ENCODE measurements around the gene TP53I11.

TP53I11 gene

DNA sequence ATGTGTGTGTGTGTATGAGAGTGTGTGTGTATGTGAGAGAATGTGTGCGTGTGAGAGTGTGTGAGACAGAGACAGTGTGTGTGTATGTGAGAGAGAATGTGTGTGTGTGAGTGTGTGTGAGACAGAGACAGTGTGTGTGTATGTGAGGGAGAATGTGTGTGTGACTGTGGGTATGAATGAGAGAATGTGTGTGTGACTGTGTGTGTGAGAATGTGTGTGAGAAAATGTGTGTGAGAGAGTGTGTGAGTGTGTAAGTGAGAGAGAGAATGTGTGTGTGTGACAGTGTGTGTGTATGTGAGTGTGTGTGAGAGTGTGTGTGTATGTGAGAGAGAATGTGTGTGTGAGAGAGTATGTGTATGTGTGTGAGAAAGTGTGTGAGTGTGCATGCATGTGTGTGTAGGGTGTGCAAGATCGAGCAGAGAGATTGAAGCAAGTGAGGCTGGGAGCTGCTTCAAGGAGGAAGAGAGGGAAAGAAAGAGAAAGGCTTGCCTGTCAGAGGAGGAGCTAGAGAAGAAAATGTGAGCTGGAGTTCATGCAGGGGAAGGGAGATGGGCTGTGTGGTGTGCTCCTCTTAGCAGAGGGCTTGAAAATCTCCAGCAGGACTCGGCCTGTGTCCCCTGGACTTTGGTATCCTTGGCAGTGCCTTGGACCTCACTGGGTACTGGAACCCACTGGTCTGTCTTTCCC is 27.7 kb upstream of the TP53I11 start:
- no peak for DNase-seq

DNA sequence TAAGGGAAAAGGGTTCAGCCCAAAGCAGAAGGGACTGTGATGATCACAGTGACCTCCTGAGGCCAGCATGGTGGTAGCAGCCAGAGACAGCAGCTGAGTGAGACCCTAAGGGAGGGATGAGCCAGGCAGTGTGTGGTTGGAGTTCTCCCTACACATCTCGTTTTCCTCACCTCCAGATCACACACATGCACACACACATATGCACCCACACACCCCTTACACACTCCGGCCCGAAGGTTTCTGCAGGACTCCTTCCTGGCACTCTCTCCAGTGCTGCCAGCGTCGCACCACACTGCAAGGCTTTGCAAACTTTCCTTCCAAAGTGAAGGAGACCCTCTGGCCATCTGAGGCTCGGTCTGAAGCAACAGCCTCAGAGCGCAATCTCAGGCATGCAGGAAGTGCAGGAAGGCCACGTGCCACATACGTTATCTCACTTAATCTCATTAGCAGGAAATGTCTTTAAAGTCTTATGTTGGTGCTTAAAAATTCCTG is 26.9 kb upstream of the TP53I11 start:
- peak; percentile 64 for DNase-seq

- DNase-seq = no peak
These were observed 25.9 kb upstream of the TP53I11 start for GRCh38 chr11:44976576-44976975.

GRCh38 chr11:44974402-44975000 is 23.8 kb upstream of the TP53I11 start:
- no peak for DNase-seq

DNA sequence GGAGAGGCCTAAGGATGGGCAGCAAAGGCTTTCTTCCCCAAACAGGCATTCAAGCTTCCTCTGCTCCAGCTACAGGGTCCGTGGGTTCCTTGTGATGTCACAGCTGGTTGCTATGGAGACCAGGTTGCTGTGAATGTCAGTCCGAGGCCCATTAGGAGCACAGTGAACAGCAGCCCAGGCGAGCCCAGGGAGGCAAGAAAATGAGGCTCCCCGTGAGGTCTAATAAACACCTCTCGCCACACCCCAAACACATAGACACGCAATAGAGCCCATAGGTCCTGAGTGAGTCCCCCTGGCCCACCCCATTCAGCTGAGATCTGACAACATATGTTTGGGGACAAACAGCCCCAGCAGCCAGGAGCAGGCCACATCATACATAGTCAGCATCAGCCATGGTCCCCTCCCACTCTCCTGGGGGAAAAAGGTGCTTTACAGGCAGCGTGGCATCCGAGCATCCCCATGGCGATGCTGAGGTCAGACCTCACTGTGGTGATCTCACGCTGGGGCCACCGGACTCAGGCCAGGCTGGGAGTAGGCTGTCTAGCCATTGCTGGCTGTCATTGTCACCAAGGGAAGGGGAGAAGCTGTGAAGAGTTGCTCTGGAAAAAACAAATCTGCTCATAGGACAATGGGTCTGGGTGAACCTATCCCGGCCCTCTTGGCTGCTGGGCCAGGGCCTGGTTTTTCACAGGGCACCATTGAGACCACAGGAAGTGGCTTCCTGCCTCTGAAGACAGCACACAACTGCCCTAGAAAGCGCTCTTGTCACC is 23.1 kb upstream of the TP53I11 start:
- no peak for DNase-seq

DNA sequence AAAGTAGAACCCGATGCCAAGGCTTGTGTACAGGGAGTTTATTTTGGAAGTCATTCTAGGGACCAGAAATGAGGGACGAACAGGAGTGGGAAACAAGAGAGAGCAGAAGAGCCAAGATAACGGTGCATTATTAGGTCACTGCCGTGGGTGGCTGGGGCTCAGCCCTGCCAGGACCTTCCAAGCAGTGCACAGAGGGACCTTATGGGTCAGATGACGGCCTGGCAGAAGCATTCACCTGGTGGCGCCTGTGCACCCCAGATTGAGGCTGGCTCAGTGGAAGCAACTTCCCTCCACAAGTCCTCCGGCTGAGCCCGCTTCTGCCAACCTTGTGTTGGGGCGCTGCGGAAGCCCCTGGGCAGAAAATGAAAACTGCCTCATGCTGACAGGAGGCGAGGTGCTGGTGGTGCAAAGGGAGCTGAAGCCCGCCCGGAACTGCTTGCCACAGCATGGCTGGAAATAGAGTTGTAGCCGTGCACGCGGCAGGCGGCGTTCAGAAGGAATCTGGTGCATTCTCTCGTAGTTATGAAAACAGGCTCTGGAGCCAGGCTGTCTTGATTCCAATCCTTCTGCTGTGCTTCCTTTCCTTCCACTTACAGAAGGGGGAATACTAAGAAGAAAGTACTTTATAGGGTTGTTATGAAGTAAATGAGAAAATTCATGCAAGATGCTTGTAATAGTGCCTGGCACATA is 22.2 kb upstream of the TP53I11 start:
- no peak for DNase-seq

DNA sequence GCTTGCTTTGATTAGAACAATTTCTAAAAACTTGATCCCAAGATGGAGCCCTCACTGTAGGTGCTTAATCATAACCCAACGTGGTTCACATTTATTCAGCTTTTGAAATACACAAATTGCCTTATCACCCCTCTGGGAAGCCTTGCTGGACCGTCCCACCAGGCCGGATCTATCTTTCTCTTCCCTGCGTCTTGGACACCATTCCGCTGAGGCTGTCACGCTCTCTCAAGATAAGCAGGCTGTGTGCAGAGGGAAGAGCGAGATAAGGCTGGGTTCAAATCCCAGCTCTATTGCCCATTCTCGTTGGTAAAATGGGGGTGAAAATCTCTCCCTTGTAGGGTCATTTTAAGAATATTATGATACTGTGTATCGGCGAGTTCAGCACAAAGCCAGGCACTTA is 20.5 kb upstream of the TP53I11 start:
- no peak for DNase-seq

- no peak for DNase-seq
These were observed 19.6 kb upstream of the TP53I11 start for GRCh38 chr11:44970293-44970692.

- DNase-seq = no peak
These were observed 19.1 kb upstream of the TP53I11 start for GRCh38 chr11:44969651-44970252.

DNA sequence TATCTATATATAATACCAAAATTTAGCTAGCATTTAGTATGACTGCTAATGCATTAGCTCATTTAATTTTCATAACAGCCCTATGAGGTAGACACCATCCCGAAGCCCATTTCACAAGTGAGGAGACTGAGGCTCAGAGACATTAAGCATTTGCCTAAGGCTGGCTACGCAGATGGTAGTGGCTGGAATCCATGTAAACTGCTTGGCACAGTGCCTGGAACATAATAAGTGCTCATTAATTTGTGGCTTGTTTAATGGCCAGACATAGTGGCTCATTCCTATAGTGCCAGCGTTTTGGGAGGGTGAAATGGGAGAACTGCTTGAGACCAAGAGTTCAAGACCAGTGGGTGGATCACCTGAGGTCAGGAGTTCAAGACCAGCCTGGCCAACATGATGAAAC is 17.8 kb upstream of the TP53I11 start:
- no peak for DNase-seq

- DNase-seq = no peak
These were observed 17.3 kb upstream of the TP53I11 start for GRCh38 chr11:44967930-44968496.

- DNase-seq = no peak
These were observed 16.0 kb upstream of the TP53I11 start for GRCh38 chr11:44966694-44967093.

GRCh38 chr11:44964526-44965209 is 14.0 kb upstream of the TP53I11 start:
- no peak for DNase-seq

DNA sequence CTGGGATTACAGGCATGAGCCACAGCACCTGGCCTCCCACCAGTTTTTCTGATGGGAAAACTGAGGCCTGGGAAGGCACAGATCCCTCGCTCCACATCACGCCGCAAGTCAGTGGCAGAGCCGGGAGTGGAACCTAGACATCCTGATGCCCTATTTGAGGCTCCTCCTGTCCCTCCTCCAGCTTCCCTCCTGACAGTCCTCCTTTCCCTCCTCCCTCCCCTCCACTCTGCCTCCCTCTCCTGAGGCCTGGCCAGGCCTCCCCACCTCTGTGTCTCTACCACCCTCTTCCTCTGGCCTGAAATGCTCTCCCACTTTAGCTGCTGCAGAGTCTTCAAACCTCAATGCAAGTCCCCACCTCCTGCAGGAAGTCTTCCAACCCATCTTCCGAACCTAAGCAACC is 13.3 kb upstream of the TP53I11 start:
- DNase-seq = no peak

- no peak for DNase-seq
These were observed 12.5 kb upstream of the TP53I11 start for GRCh38 chr11:44963136-44963535.

GRCh38 chr11:44962464-44962863 is 11.8 kb upstream of the TP53I11 start:
- no peak for DNase-seq

GRCh38 chr11:44960200-44960845 is 9.6 kb upstream of the TP53I11 start:
- no peak for DNase-seq

DNA sequence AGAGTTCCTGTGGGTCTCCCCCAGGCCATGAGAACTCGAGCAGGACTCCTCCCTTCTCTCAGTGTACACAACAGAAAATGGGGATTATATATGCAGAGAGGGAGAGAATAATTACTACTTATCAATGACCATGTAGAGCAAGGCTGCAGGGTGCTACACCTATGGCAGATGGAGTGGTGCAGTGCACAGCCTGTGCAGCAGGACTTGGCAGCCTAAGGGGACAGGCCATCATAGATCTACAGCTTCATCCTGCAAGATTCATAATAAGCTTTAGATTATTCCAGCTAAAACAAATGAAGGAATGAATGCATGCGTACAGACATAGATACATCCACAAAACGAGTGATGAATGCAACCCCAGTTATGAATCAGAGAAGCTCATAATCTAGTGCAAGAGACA is 8.4 kb upstream of the TP53I11 start:
- DNase-seq = no peak

DNA sequence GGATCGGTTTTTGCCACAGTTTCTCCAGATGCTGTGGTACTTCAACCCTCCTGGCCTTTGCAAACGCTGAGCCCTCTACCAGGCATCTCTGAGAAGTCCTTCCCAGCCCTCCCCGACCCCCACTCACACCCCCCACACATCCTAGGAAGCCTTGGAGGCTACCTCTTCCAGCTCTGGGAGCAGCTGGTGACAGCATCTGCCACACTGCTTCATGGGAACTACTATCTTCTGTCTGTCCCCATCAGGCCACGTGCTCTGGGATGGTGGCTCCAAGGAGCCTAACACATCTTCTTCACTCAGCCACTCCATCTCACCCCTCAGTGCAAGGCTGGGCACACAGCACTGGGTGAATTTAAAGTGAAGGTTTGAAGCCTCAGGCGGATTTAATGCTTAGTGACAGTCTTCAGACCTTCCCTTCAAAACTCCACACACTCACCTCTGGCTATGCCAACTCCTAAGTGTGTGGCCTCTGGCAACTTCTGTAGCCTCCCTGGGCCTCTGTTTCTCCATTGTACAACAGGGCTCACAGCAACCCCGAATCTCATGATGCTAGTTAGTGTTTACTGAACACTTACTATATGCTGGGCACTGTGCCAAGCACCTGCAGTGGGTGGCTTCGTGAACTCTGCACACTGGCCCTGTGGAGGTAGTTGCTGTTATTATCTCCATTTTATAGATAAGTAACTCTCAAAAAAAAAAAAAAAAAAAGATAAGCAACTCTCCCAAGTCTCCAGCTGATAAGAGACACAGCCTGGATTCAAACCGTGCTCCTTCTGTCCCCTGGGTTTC is 7.3 kb upstream of the TP53I11 start:
- DNase-seq = no peak

DNA sequence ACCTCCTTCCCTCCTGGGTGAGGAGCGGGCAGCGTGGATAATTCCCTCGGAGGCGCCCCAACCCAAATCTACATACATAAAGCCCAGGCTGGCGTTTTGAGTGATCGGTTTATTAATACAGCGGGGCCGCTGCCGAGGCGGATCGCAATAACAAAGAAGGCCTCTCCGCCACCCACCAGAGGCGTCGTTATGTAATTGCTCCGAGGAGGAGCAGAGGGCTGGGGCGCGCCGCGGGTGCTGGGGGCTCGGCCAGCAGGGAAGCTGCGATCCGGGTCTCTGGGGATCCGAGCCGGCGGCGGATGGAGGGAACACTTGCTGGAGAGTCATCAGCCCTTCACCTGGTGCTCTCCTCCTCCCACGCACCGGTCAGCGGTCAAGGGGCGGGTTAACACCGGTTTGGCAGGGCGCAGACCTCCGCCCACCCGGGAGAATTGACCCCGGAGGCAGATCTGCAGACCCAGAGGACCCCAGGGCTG is 6.4 kb upstream of the TP53I11 start:
- DNase-seq = peak; percentile 68

All from islet precursor cell (in vitro differentiated cells).